H1 (cell line): ENCODE measurements around the gene CRTC2. TPM values are rescaled to one million over a fixed set of nuclear protein-coding genes. Genes with fewer than 3 reads are reported as not detected.

Experiments
- CTCF ChIA-PET: fragments of 300-600 bp; sonication (Branson Sonifier 250); formaldehyde crosslinking; loops from one replicate; lab custom pipeline; 2021; ENCODE audit not compliant: partially characterized antibody; lab: Charles Lee
- POLR2A ChIA-PET: fragments of 300-600 bp; sonication (Branson Sonifier 250); formaldehyde crosslinking; loops from one replicate; lab custom pipeline; 2021; ENCODE audit warnings: inconsistent platforms; ENCODE audit not compliant: partially characterized antibody; lab: Charles Lee
- DNase-seq, 2 experiments: peaks; one replicate each; pipeline versions ENCODE4 v3.0.0 to v3.0.0-alpha.2; 2010 to 2022; ENCODE audit warnings: low spot score in 2 of 2, low read depth in 1 of 2, mixed read lengths in 1 of 2
- FAIRE-seq: peaks from 2 replicates; lab custom pipeline; 2011; peaks lifted over from hg19 to GRCh38; lab: Jason Lieb, UNC
- H2AFZ ChIP-seq: 2 replicates; pipeline ENCODE4 v1.8.1; 2012; ENCODE audit warnings: low read length, inconsistent platforms
- H2AK5ac ChIP-seq: 2 replicates; pipeline ENCODE4 v1.6.1; 2013; ENCODE audit warnings: low read depth, low read length
- H2BK120ac ChIP-seq: replicated peaks from 2 replicates; pipeline ENCODE3; 2013; ENCODE audit warnings: low read depth, low read length, inconsistent platforms
- H2BK12ac ChIP-seq: 2 replicates; pipeline ENCODE4 v1.6.1; 2013; ENCODE audit warnings: low read depth, low read length
- H2BK15ac ChIP-seq: 2 replicates; pipeline ENCODE4 v1.6.1; 2013; ENCODE audit warnings: low read length
- H2BK20ac ChIP-seq: 2 replicates; pipeline ENCODE4 v1.6.1; 2013; ENCODE audit warnings: low read length
- H2BK5ac ChIP-seq: 2 replicates; pipeline ENCODE4 v1.6.1; 2013; ENCODE audit warnings: low read depth, low read length
- H3K14ac ChIP-seq: 2 replicates; pipeline ENCODE4 v1.6.1; 2013; ENCODE audit warnings: inconsistent platforms; ENCODE audit not compliant: insufficient read length
- H3K18ac ChIP-seq: 2 replicates; pipeline ENCODE4 v1.6.1; 2013; ENCODE audit warnings: low read length; ENCODE audit errors: extremely low read depth
- H3K23ac ChIP-seq: 2 replicates; pipeline ENCODE4 v1.6.1; 2013; ENCODE audit warnings: inconsistent platforms; ENCODE audit not compliant: insufficient read length
- H3K23me2 ChIP-seq: 2 replicates; pipeline ENCODE4 v1.6.1; 2013; ENCODE audit warnings: low read depth, low read length
- H3K27ac ChIP-seq: 2 replicates; pipeline ENCODE4 v1.6.1; 2011; ENCODE audit warnings: low read depth, low read length, inconsistent platforms
- H3K27me3 ChIP-seq, 4 experiments: replicated peaks in 1 of 4; 1 replicate in 1 of 4; 2 replicates in 3 of 4; pipeline versions ENCODE4 v1.6.1 to v1.8.1; 2011 to 2013; ENCODE audit warnings: low read length in 3 of 4, mild to moderate bottlenecking in 3 of 4, inconsistent platforms in 2 of 4, mixed read lengths in 2 of 4, moderate library complexity in 1 of 4; ENCODE audit not compliant: control insufficient read depth in 3 of 4, insufficient read depth in 3 of 4; ENCODE audit errors: extremely low read depth in 1 of 4
- H3K36me3 ChIP-seq, 4 experiments: 2 replicates each; pipeline versions ENCODE4 v1.6.1 to v1.8.1; 2011 to 2013; ENCODE audit warnings: mild to moderate bottlenecking in 4 of 4, low read length in 3 of 4, moderate library complexity in 2 of 4, control low read depth in 1 of 4, inconsistent platforms in 1 of 4; ENCODE audit not compliant: insufficient read depth in 4 of 4, control insufficient read depth in 2 of 4
- H3K4ac ChIP-seq: replicated peaks from 2 replicates; pipeline ENCODE3; 2013; ENCODE audit warnings: low read length, low read depth, mixed read lengths, inconsistent platforms; ENCODE audit not compliant: insufficient read length
- H3K4me1 ChIP-seq, 4 experiments: replicated peaks in 1 of 4; 1 replicate in 1 of 4; 2 replicates in 3 of 4; pipeline versions ENCODE4 v1.6.1 to v1.8.1; 2011 to 2013; ENCODE audit warnings: low read length in 3 of 4, inconsistent platforms in 2 of 4, mixed read lengths in 1 of 4; ENCODE audit not compliant: insufficient read depth in 4 of 4, control insufficient read depth in 3 of 4
- H3K4me2 ChIP-seq, 2 experiments: 2 replicates each; pipeline versions ENCODE4 v1.6.1 to v1.8.1; 2011 to 2013; ENCODE audit warnings: low read depth in 2 of 2, low read length in 2 of 2, control low read depth in 1 of 2, inconsistent platforms in 1 of 2, mild to moderate bottlenecking in 1 of 2; ENCODE audit not compliant: insufficient read depth in 1 of 2
- H3K4me3 ChIP-seq, 4 experiments: fragments of 200-600, 300-600 bp in 1 of 4; sonication (generic), shearing (Covaris generic), sonication (Bioruptor Twin) in 1 of 4; 2 replicates each; pipeline versions ENCODE4 v1.5.1 to v1.8.1; 2011 to 2016; ENCODE audit warnings: low read length in 4 of 4, low read depth in 3 of 4, control low read depth in 2 of 4, inconsistent platforms in 2 of 4, mild to moderate bottlenecking in 2 of 4, mixed read lengths in 1 of 4, moderate library complexity in 1 of 4; ENCODE audit not compliant: insufficient read depth in 2 of 4; ENCODE audit errors: extremely low read depth in 1 of 4
- H3K56ac ChIP-seq: replicated peaks from 2 replicates; pipeline ENCODE3; 2013; ENCODE audit warnings: low read depth, mild to moderate bottlenecking, mixed read lengths, low read length, inconsistent platforms; ENCODE audit not compliant: insufficient read length
- H3K79me1 ChIP-seq: 2 replicates; pipeline ENCODE4 v1.6.1; 2013; ENCODE audit warnings: low read depth, low read length, control low read depth
- H3K79me2 ChIP-seq, 2 experiments: 2 replicates each; pipeline versions ENCODE4 v1.6.1 to v1.8.1; 2012 to 2013; ENCODE audit warnings: low read length in 2 of 2, mild to moderate bottlenecking in 2 of 2, inconsistent platforms in 1 of 2; ENCODE audit not compliant: insufficient read depth in 2 of 2, control insufficient read depth in 1 of 2
- H3K9ac ChIP-seq, 4 experiments: replicated peaks in 1 of 4; 1 replicate in 1 of 4; 2 replicates in 3 of 4; pipeline versions ENCODE4 v1.6.1 to v1.8.1; 2011 to 2013; ENCODE audit warnings: low read depth in 3 of 4, low read length in 3 of 4, control low read depth in 2 of 4, mild to moderate bottlenecking in 2 of 4, moderate library complexity in 2 of 4, inconsistent platforms in 1 of 4; ENCODE audit errors: extremely low read depth in 1 of 4
- H3K9me3 ChIP-seq, 2 experiments: 2 replicates each; pipeline versions ENCODE4 v1.6.1 to v1.8.1; 2012 to 2013; ENCODE audit warnings: mild to moderate bottlenecking in 2 of 2, moderate library complexity in 2 of 2, control low read depth in 1 of 2, inconsistent platforms in 1 of 2, low read depth in 1 of 2, low read length in 1 of 2, mixed read lengths in 1 of 2; ENCODE audit not compliant: insufficient read depth in 2 of 2
- H4K20me1 ChIP-seq, 2 experiments: replicated peaks in 1 of 2; 2 replicates each; pipeline versions ENCODE3 to v1.8.1; 2011 to 2013; ENCODE audit warnings: inconsistent platforms in 2 of 2, low read length in 2 of 2, mild to moderate bottlenecking in 1 of 2; ENCODE audit not compliant: insufficient read depth in 2 of 2, control insufficient read depth in 1 of 2
- H4K5ac ChIP-seq: 2 replicates; pipeline ENCODE4 v1.6.1; 2013; ENCODE audit warnings: low read length, low read depth, mixed read lengths, inconsistent platforms; ENCODE audit not compliant: insufficient read length
- H4K8ac ChIP-seq: 2 replicates; pipeline ENCODE4 v1.8.0; 2013; ENCODE audit warnings: mild to moderate bottlenecking, moderate library complexity, low read length, inconsistent platforms; ENCODE audit not compliant: insufficient read depth; ENCODE audit errors: extremely low read depth
- H4K91ac ChIP-seq: replicated peaks from 2 replicates; pipeline ENCODE3; 2013; ENCODE audit warnings: low read length, mixed read lengths, inconsistent platforms; ENCODE audit not compliant: insufficient read length
- KDM4A ChIP-seq: IDR thresholded peaks from one replicate; pipeline ENCODE4 v1.7.1; 2012; ENCODE audit warnings: low read depth, mild to moderate bottlenecking, moderate library complexity, low read length, inconsistent platforms; ENCODE audit not compliant: severe bottlenecking
- SIRT6 ChIP-seq: IDR thresholded peaks from one replicate; pipeline ENCODE4 v1.7.1; 2012; ENCODE audit warnings: low read length, inconsistent platforms
- SP2 ChIP-seq: IDR thresholded peaks from 2 replicates; pipeline ENCODE4 v1.6.1; 2012; ENCODE audit warnings: mild to moderate bottlenecking, low read length, inconsistent platforms
- TAF1 ChIP-seq: IDR thresholded peaks from 2 replicates; pipeline ENCODE4 v1.6.1; 2011; ENCODE audit warnings: mild to moderate bottlenecking, low read depth, low read length
- YY1 ChIP-seq: IDR thresholded peaks from 2 replicates; pipeline ENCODE4 v1.6.1; 2011; ENCODE audit warnings: low read depth, mild to moderate bottlenecking, low read length
- WGBS, 2 experiments: shearing (Covaris generic) in 1 of 2; methylation state at CpG; one replicate each; pipeline versions ENCODE4 v1.1.6 to v1.1.7; 2013 to 2015; ENCODE audit warnings: low lambda C conversion rate in 2 of 2, mixed read lengths in 2 of 2, inconsistent platforms in 1 of 2, low coverage in 1 of 2, missing lambda C conversion rate in 1 of 2; ENCODE audit not compliant: insufficient replicate concordance in 2 of 2, insufficient coverage in 1 of 2, insufficient read length in 1 of 2; ENCODE audit errors: extremely low coverage in 1 of 2, missing lambda C conversion rate in 1 of 2; 5-methylcytosine and 5-hydroxymethylcytosine counted together
- polyA plus RNA-seq, 7 experiments: library from polyadenylated mRNA; depleted of rRNA in 3 of 7; stranded (reverse) in 5 of 7; unstranded in 2 of 7; fragments of >200 nt in 5 of 7; fragments of 200-250 nt in 2 of 7; gene quantifications; 1 replicate in 5 of 7; 2 replicates in 1 of 7; 4 replicates in 1 of 7; pipeline versions ENCODE4 v1.2.1 to v1.2.3, GENCODE V29; 2011 to 2013; ENCODE audit warnings: missing spikeins in 2 of 7, mixed read lengths in 2 of 7
- total RNA-seq: library from RNA; stranded (reverse); fragmentation: NEBNext Ultra II Directional; extraction: Animal tissue kit (Norgen Biotek cat#: 25700); gene quantifications from 2 replicates; pipeline ENCODE4 v1.2.1, GENCODE V29; 2021

The CRTC2 gene
- total and polyA plus RNA-seq, 2 of the 8 experiments (the other 6 are each of a cell fraction or from before 2014, with no cell fraction given): 28.6 to 34.3 TPM

DNA sequence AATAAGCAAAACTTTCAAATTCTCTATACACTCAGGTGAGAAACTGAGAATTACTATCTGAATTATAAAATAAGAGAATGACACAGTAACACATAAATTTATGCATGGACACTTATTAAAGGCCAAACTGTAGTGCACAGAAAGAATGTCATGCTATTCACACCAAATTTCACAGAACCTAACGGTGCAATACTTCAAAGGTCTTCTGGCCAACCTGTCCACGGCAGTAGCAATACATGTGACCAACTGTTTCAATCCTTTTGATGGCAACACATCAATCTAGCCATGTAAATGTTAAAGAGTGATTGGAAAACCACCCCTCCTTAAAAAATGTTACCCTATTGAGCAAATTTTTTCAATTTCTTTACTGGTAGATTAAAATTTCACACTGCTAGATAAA, 46.1 kb downstream of the CRTC2 start:
- no peak overlapping the region for H4K91ac ChIP-seq
- peaks cover 18 to 93% of the 10 kb centered on the region in 2 experiments for H3K79me2 ChIP-seq
- H3K4ac ChIP-seq: no peak overlapping the region
- H2AFZ ChIP-seq: no peak overlapping the region
- H3K9me3 ChIP-seq: no peaks in the 10 kb centered on the region
- ChIA-PET POLR2A (interaction anchor here (1.2 to 4.7 kb wide), 3 partner anchors 10 to 78 kb away, joined by 3 to 35 read pairs (median 9); partner anchors contain the start of genes GATAD2B and RPS27), CTCF (no interaction called here)
- H2BK120ac ChIP-seq: no peak overlapping the region
- H3K23ac ChIP-seq: no peak overlapping the region
- H4K5ac ChIP-seq: no peak overlapping the region
- no peak overlapping the region for H3K4me3 ChIP-seq
- H2BK5ac ChIP-seq: no peak overlapping the region
- H3K79me1 ChIP-seq: no peaks in the 10 kb centered on the region
- TF ChIP-seq SP2 (no peak), KDM4A (no peak), SIRT6 (no peak), TAF1 (no peak), YY1 (no peak)
- H4K20me1 ChIP-seq: peaks cover 8 to 10% of the 10 kb centered on the region in 2 experiments
- H2BK12ac ChIP-seq: no peak overlapping the region
- WGBS, 2 experiments: 94% methylated on average over 2 of the region's 2 CpGs; no CpG with 5 or more reads in 1 of the 2 experiments
- H3K56ac ChIP-seq: no peak overlapping the region
- DNase-seq (no peak), FAIRE-seq (no peak)
- no peaks in the 10 kb centered on the region for H3K27me3 ChIP-seq
- H3K23me2 ChIP-seq: no peaks in the 10 kb centered on the region
- peaks cover 0 to 4% (median 0%) of the 10 kb centered on the region in 4 experiments; a peak in 1 of 8 replicates for H3K36me3 ChIP-seq
- H2AK5ac ChIP-seq: no peak overlapping the region
- H2BK20ac ChIP-seq: no peak overlapping the region
- no peak overlapping the region for H3K4me2 ChIP-seq
- no peaks in the 10 kb centered on the region for H3K4me1 ChIP-seq
- H2BK15ac ChIP-seq: no peak overlapping the region
- no peak overlapping the region for H3K14ac ChIP-seq
- no peak overlapping the region for H3K18ac ChIP-seq
- H3K27ac ChIP-seq: no peak overlapping the region
- H3K9ac ChIP-seq: no peak overlapping the region
- no peak overlapping the region for H4K8ac ChIP-seq
